ENCODE results near the gene KIF5C. TPM values are rescaled to one million over a fixed set of nuclear protein-coding genes. Genes with fewer than 3 reads are reported as not detected.

The KIF5C gene
- total and polyA plus RNA-seq, 2 experiments from 2014 or later = 45.0 to 49.1 TPM

GRCh38 chr2:149027590-149028250 lies 152.7 kb downstream of the KIF5C start:
- Histone ChIP-seq H4K20me1 (replicated peaks; ENCODE audit: insufficient read depth) (no peaks in the 10 kb centered on the region), H2AFZ (no peak overlapping the region), H3K4me1 (ENCODE audit: insufficient read depth) (peaks cover 34% of the 10 kb centered on the region), H3F3A (replicated peaks; ENCODE audit: low read depth) (no peaks in the 10 kb centered on the region), H3K27ac (ENCODE audit: low read depth) (no peak overlapping the region), H3K36me3 (ENCODE audit: insufficient read depth) (no peaks in the 10 kb centered on the region), H3K79me2 (replicated peaks; ENCODE audit: insufficient read depth) (no peaks in the 10 kb centered on the region), H3K4me3 (no peak overlapping the region), H3K4me2 (0 out of 2 replicates have a peak overlapping the region, but pooled peaks have one; percentile 28), H3K9me2 (ENCODE audit: insufficient read depth) (no peaks in the 10 kb centered on the region), H3K27me3 (ENCODE audit: insufficient read depth) (no peaks in the 10 kb centered on the region)
- peaks cover 31% of the 10 kb centered on the region for H3K4me1 Mint-ChIP-seq
- H3K27ac Mint-ChIP-seq = no peak overlapping the region
- H3K9me3 Mint-ChIP-seq = no peaks in the 10 kb centered on the region
- peak; percentile 55 for DNase-seq (ENCODE audit: low spot score)
- H3K27me3 Mint-ChIP-seq (ENCODE audit: insufficient read depth, low read depth, poor library complexity) = peaks cover 8% of the 10 kb centered on the region
- TF ChIP-seq CREB1 (CRISPR knock-in tag; IDR thresholded peaks at IDR 0.05; ENCODE audit: low read depth) (no peak), POLR2AphosphoS5 (IDR thresholded peaks at IDR 0.05; ENCODE audit: low read depth) (no peak), EZH2phosphoT487 (IDR thresholded peaks at IDR 0.05; ENCODE audit: unreplicated experiment) (no peak), STAT1 (IDR thresholded peaks at IDR 0.05; ENCODE audit: unreplicated experiment) (no peak), ZNF331 (CRISPR knock-in tag; IDR thresholded peaks at IDR 0.05; ENCODE audit: low read depth) (no peak), ZNF114 (CRISPR knock-in tag; IDR thresholded peaks at IDR 0.05) (no peak)
- TF ChIP-seq, protein P1, sequence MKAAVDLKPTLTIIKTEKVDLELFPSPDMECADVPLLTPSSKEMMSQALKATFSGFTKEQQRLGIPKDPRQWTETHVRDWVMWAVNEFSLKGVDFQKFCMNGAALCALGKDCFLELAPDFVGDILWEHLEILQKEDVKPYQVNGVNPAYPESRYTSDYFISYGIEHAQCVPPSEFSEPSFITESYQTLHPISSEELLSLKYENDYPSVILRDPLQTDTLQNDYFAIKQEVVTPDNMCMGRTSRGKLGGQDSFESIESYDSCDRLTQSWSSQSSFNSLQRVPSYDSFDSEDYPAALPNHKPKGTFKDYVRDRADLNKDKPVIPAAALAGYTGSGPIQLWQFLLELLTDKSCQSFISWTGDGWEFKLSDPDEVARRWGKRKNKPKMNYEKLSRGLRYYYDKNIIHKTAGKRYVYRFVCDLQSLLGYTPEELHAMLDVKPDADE (IDR thresholded peaks at IDR 0.05) = no peak
- TF ChIP-seq, protein P2, sequence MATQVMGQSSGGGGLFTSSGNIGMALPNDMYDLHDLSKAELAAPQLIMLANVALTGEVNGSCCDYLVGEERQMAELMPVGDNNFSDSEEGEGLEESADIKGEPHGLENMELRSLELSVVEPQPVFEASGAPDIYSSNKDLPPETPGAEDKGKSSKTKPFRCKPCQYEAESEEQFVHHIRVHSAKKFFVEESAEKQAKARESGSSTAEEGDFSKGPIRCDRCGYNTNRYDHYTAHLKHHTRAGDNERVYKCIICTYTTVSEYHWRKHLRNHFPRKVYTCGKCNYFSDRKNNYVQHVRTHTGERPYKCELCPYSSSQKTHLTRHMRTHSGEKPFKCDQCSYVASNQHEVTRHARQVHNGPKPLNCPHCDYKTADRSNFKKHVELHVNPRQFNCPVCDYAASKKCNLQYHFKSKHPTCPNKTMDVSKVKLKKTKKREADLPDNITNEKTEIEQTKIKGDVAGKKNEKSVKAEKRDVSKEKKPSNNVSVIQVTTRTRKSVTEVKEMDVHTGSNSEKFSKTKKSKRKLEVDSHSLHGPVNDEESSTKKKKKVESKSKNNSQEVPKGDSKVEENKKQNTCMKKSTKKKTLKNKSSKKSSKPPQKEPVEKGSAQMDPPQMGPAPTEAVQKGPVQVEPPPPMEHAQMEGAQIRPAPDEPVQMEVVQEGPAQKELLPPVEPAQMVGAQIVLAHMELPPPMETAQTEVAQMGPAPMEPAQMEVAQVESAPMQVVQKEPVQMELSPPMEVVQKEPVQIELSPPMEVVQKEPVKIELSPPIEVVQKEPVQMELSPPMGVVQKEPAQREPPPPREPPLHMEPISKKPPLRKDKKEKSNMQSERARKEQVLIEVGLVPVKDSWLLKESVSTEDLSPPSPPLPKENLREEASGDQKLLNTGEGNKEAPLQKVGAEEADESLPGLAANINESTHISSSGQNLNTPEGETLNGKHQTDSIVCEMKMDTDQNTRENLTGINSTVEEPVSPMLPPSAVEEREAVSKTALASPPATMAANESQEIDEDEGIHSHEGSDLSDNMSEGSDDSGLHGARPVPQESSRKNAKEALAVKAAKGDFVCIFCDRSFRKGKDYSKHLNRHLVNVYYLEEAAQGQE (IDR thresholded peaks at IDR 0.05; ENCODE audit: unreplicated experiment) = no peak
- TF ChIP-seq, protein P3, sequence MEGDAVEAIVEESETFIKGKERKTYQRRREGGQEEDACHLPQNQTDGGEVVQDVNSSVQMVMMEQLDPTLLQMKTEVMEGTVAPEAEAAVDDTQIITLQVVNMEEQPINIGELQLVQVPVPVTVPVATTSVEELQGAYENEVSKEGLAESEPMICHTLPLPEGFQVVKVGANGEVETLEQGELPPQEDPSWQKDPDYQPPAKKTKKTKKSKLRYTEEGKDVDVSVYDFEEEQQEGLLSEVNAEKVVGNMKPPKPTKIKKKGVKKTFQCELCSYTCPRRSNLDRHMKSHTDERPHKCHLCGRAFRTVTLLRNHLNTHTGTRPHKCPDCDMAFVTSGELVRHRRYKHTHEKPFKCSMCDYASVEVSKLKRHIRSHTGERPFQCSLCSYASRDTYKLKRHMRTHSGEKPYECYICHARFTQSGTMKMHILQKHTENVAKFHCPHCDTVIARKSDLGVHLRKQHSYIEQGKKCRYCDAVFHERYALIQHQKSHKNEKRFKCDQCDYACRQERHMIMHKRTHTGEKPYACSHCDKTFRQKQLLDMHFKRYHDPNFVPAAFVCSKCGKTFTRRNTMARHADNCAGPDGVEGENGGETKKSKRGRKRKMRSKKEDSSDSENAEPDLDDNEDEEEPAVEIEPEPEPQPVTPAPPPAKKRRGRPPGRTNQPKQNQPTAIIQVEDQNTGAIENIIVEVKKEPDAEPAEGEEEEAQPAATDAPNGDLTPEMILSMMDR (conservative IDR thresholded peaks at IDR 0.05; ENCODE audit: low read depth in 2 of 2) = no peak
- ATAC-seq = peak; percentile 68
- no peak overlapping the region for H3K4me3 Mint-ChIP-seq
- no peaks in the 10 kb centered on the region for H3K36me3 Mint-ChIP-seq (ENCODE audit: low read depth)

Data from GM23338 (cell line).